A673 (cell line): ENCODE data around the gene LENG8. TPM values are rescaled to one million over a fixed set of nuclear protein-coding genes. Genes with fewer than 3 reads are reported as not detected.

Experiments used
- BruUV-seq: library from RNA; stranded (reverse); fragments of 400-500 nt; replicated peaks from 2 replicates; lab custom pipeline; 2021; lab: Mats Ljungman, UMichigan
- CTCF ChIA-PET: fragments of 300-600 bp; sonication (Branson Sonifier 250); formaldehyde crosslinking; loops from one replicate; lab custom pipeline; 2022; ENCODE audit warnings: antibody characterized with exemption; lab: Charles Lee
- POLR2A ChIA-PET: fragments of 300-600 bp; sonication (Branson Sonifier 250); formaldehyde crosslinking; loops from one replicate; lab custom pipeline; 2022; ENCODE audit warnings: antibody characterized with exemption; ENCODE audit not compliant: low non-redundant PET; lab: Charles Lee
- DNase-seq: peaks from one replicate; pipeline ENCODE4 v3.0.0-alpha.2; 2015; ENCODE audit warnings: low spot score
- H3K27ac ChIP-seq: fragments of 200-600 bp; sonication (generic); 2 replicates; pipeline ENCODE4 v1.5.1; 2016; ENCODE audit warnings: mixed run types, low read depth, mild to moderate bottlenecking, mixed read lengths, antibody characterized with exemption, low read length; ENCODE audit not compliant: poor library complexity, severe bottlenecking
- H3K27me3 ChIP-seq: fragments of 200-600 bp; sonication (generic); replicated peaks from 2 replicates; pipeline ENCODE4 v1.6.1; 2017; ENCODE audit warnings: mixed run types, low read depth, mild to moderate bottlenecking, mixed read lengths, antibody characterized with exemption, low read length; ENCODE audit not compliant: insufficient read depth, poor library complexity
- H3K36me3 ChIP-seq: fragments of 200-600 bp; sonication (generic); 2 replicates; pipeline ENCODE4 v1.6.1; 2016; ENCODE audit warnings: mixed run types, mild to moderate bottlenecking, mixed read lengths, antibody characterized with exemption, low read length; ENCODE audit not compliant: insufficient read depth, poor library complexity, severe bottlenecking
- H3K4me1 ChIP-seq: fragments of 200-600 bp; sonication (generic); 2 replicates; pipeline ENCODE4 v1.6.1; 2017; ENCODE audit warnings: mixed run types, mild to moderate bottlenecking, mixed read lengths, antibody characterized with exemption, low read length; ENCODE audit not compliant: insufficient read depth, poor library complexity, severe bottlenecking
- H3K4me3 ChIP-seq: fragments of 200-600 bp; sonication (generic); 2 replicates; pipeline ENCODE4 v1.5.1; 2016; ENCODE audit warnings: low read depth, mixed run types, mild to moderate bottlenecking, mixed read lengths, low read length; ENCODE audit not compliant: poor library complexity, severe bottlenecking
- H3K9me3 ChIP-seq: fragments of 200-600 bp; sonication (generic); 2 replicates; pipeline ENCODE4 v1.6.1; 2016; ENCODE audit warnings: mixed run types, low read depth, mild to moderate bottlenecking, mixed read lengths, antibody characterized with exemption, low read length; ENCODE audit not compliant: poor library complexity, severe bottlenecking
- EZH2 ChIP-seq: fragments of 200-600 bp; sonication (generic); IDR thresholded peaks from 2 replicates; pipeline ENCODE4 v1.6.1; 2017; ENCODE audit warnings: borderline replicate concordance, low read depth, mild to moderate bottlenecking, mixed read lengths, antibody characterized with exemption, low read length; ENCODE audit not compliant: poor library complexity, severe bottlenecking
- intact Hi-C: fragments of 100-400 bp; cut with micrococcal nuclease; formaldehyde crosslinking; loops from one replicate; pipeline ENCODE4 v1.10.0; 2022; ENCODE audit not compliant: unreplicated experiment
- total RNA-seq: library from RNA; stranded (reverse); gene quantifications from 2 replicates; pipeline ENCODE4 v1.2.3, GENCODE V29; 2021
- TF ChIP-seq, protein P1 (sequence below): fragments of 300-800, 200-600 bp; sonication (generic); conservative IDR thresholded peaks from 2 replicates; pipeline ENCODE4 v1.5.1; 2017; ENCODE audit warnings: low read depth, mild to moderate bottlenecking, antibody characterized with exemption, low read length, moderate library complexity, mixed read lengths

The LENG8 gene
- total RNA-seq, 1 experiment from 2014 or later = 129 TPM

DNA sequence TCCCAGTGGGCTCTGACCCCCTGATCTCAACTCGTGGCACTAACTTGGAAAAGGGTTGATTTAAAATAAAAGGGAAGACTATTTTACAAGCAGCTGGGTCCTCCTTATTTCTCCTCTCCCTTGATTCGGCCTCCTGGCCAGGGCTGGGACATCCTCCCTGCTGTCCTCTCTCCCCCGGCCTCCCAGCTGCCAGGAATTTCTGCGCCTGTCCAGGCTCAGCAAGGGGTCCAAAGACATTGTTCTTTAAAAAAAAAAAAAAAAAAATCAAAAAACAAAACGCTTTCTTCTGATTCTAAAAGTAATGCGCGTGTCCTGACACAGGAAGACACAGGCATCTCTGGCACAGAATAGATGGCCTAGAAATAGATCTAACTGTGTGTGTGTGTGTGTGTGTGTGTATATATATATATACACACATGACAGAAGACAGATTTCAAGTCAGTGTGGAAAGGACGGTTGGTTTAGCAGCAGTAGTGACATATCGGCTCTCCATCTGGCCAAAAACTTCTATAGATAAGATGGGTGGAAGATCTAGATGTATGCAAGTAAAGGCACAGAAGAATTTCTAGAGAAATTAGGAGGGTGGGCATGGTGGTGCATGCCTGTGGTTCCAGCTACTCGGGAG lies 12.3 kb upstream of the LENG8 start:
- no peak for TF ChIP-seq EZH2
- TF ChIP-seq, protein P1, sequence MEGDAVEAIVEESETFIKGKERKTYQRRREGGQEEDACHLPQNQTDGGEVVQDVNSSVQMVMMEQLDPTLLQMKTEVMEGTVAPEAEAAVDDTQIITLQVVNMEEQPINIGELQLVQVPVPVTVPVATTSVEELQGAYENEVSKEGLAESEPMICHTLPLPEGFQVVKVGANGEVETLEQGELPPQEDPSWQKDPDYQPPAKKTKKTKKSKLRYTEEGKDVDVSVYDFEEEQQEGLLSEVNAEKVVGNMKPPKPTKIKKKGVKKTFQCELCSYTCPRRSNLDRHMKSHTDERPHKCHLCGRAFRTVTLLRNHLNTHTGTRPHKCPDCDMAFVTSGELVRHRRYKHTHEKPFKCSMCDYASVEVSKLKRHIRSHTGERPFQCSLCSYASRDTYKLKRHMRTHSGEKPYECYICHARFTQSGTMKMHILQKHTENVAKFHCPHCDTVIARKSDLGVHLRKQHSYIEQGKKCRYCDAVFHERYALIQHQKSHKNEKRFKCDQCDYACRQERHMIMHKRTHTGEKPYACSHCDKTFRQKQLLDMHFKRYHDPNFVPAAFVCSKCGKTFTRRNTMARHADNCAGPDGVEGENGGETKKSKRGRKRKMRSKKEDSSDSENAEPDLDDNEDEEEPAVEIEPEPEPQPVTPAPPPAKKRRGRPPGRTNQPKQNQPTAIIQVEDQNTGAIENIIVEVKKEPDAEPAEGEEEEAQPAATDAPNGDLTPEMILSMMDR = no peak
- H3K27me3 ChIP-seq = no peaks in the 10 kb centered on the region
- no peaks in the 10 kb centered on the region for H3K9me3 ChIP-seq
- no peaks in the 10 kb centered on the region for H3K36me3 ChIP-seq
- H3K27ac ChIP-seq = no peak overlapping the region
- intact Hi-C loops = no loop called here
- no peak overlapping the region for H3K4me3 ChIP-seq
- POLR2A ChIA-PET = no interaction called here
- CTCF ChIA-PET = interaction anchor here (0.7 kb wide), 1 partner anchor 12 kb away, joined by 8 read pairs; the partner anchor contains the start of gene LENG8
- no TSS peak for BruUV-seq
- DNase-seq = no peak
- peaks cover under 1% of the 10 kb centered on the region for H3K4me1 ChIP-seq

DNA sequence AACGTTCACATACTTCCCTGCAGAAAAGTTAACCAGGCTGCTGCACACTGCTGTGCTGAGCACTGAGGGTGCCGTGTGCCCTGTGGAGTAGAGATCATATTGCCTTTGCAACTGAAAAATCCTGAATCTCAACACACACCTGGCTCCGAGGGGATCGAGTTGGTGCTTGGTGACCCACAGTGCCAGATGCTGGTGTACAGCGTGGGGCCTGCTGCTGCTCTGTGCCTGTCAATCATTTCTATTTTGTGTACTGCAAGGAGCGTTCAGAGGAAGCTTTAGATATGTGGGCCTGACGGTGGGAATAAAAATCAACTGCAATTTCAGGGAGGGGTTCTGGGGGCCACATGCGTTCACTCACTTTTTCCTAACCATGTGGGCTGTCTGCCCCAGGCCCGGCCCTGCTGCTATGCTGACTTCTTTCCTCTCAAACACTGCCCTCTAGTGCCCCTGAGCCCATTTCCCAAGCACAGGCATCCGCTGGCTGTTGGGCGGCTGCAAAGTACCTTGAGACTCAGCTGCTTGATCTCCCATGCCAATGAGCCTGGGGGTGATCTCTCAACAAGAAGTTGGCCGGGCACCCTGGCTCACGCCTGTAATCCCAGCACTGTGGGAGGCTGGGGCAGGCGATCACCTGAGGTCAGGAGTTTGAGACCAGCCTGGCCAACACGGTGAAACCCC lies 9.7 kb upstream of the LENG8 start:
- peak; percentile 56 for DNase-seq
- Histone ChIP-seq H3K27ac (no peak overlapping the region), H3K36me3 (no peaks in the 10 kb centered on the region), H3K4me3 (no peak overlapping the region), H3K4me1 (no peaks in the 10 kb centered on the region), H3K9me3 (no peaks in the 10 kb centered on the region), H3K27me3 (no peaks in the 10 kb centered on the region)
- intact Hi-C loops = no loop called here
- ChIA-PET CTCF (interaction anchor here (0.6 kb wide), 1 partner anchor 9 kb away, joined by 13 read pairs; no protein-coding TSS in a partner anchor), POLR2A (interaction anchor here (0.6 kb wide), 1 partner anchor 19 kb away, joined by 3 read pairs; no protein-coding TSS in a partner anchor)
- no TSS peak for BruUV-seq
- TF ChIP-seq, protein P1 = peak; percentile 59
- no peak for TF ChIP-seq EZH2

DNA sequence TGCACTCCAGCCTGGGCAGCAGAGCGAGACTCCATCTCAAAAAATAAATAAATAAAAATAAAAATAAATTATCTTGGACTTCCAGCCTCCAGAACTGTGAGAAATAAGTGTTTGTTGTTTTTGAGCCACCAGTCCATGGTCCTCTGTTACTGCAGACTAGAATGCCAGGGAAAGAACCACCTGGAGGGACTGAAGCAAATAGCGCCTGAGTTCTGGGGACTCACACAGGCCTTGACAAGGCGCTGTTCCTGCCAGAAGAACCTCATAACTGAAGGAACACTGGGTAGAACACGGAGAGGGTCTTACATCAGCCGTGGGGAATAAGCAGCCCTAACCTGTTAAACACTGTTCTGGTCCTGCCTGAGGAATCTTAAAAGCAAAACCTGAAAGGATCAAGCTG lies 8.4 kb upstream of the LENG8 start:
- POLR2A ChIA-PET = interaction anchor here (0.6 kb wide), 1 partner anchor 49 kb away, joined by 3 read pairs; no protein-coding TSS in a partner anchor
- no peak overlapping the region for H3K4me3 ChIP-seq
- H3K36me3 ChIP-seq = peaks cover 9% of the 10 kb centered on the region
- H3K4me1 ChIP-seq = no peaks in the 10 kb centered on the region
- H3K27me3 ChIP-seq = no peaks in the 10 kb centered on the region
- TF ChIP-seq EZH2 = no peak
- TF ChIP-seq, protein P1 = no peak
- no TSS peak for BruUV-seq
- intact Hi-C loops = no loop called here
- DNase-seq = no peak
- CTCF ChIA-PET = no interaction called here
- H3K9me3 ChIP-seq = no peaks in the 10 kb centered on the region
- no peak overlapping the region for H3K27ac ChIP-seq
